VCaP (cell line): ENCODE data around the gene DLG2.
"Not testable (repeated sequence)": the region's sequence is repeated elsewhere in the genome, so short reads cannot be mapped to it uniquely, and the experiment has no call there.

Experiments
- H3K27ac ChIP-seq: fragments of 450-650 bp; 2 replicates; pipeline ENCODE4 v1.5.1; 2017
- CTCF ChIP-seq: fragments of 450-650 bp; conservative IDR thresholded peaks from 2 replicates; pipeline ENCODE4 v1.5.1; 2017; ENCODE audit warnings: mild to moderate bottlenecking, moderate library complexity

The DLG2 gene

GRCh38 chr11:85431319-85431718 lies 195.8 kb downstream of the DLG2 start:
- no peak for TF ChIP-seq CTCF
- H3K27ac ChIP-seq, result no peak overlapping the region

DNA sequence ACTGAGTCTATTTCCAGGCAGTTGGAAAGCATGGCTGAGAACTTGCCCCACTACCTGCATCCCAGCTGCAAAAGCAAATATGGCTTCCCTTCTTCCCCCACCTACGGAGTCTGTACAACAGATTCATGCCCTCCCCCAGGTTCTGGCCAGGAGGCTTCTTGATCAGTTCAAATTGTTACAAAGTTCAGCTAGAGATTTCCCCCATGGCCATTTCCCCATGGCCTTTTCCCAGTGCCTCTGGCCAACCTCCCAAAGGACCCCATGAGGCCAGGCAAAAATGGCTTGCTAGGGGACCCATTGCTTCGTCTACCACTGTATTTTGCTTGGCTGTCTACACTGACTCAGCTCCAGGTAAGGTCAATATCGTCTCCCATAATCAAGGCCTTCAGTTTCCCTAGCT lies 203.3 kb downstream of the DLG2 start:
- no peak overlapping the region for H3K27ac ChIP-seq
- no peak for TF ChIP-seq CTCF

DNA sequence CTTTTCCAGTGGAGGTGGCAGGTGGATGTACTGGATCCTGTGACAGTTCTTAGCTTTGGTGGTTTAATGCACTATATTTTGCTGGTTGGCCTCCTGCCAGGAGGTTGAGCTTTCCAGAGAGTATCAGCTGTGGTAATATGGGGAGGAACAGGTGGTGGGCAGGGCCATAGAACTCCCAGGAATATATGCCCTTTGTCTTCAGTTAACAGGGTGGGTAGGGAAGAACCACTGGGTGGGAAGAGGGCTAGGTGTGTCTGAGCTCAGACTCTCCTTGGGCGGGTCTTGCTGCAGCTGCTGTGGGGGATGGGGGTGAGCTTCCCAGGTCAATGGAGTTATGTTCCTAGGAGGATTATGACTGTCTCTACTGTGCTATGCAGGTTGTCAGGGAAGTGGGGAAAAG lies 203.8 kb downstream of the DLG2 start:
- TF ChIP-seq CTCF, result no peak
- no peak overlapping the region for H3K27ac ChIP-seq

DNA sequence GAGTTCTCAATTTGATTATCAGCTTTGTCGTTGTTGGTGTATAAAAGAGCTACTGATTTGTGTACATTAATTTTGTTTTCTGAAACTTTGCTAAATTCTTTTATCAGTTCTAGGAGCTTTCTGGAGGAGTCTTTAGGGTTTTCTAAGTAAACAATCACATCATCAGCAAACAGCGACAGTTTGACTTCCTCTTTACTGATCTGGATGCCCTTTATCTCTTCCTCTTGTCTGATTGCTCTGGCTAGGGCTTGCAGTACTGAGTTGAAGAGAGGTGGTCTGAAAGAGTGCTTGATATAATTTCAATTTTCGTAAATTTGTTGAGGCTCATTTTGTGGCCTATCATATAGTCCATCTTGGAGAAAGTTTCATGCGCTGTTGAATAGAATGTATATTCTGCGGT lies 213.0 kb downstream of the DLG2 start:
- no peak for TF ChIP-seq CTCF
- no peak overlapping the region for H3K27ac ChIP-seq

GRCh38 chr11:85407648-85408047 lies 219.5 kb downstream of the DLG2 start:
- H3K27ac ChIP-seq, result no peak overlapping the region
- TF ChIP-seq CTCF, result no peak

GRCh38 chr11:85406841-85407240 lies 220.3 kb downstream of the DLG2 start:
- TF ChIP-seq CTCF, result no peak
- H3K27ac ChIP-seq, result no peak overlapping the region

DNA sequence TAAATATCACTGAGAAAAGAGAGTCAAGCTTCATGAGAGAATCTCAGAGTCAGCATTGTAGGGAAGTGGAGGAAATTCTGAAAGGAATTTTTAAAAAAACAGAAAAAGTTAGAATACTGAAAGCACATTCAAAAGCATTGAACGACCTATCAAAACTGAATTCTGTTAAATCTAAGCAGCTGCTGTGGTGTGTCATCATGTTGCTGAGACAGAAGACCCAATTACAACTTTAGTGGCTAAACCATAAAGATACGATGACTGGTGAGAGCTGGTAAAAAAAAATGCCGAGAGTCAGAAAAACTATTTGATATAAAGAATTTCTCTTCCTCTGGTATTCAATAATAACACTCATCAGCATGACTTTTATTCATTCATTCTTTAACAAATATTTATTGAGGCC lies 220.8 kb downstream of the DLG2 start:
- TF ChIP-seq CTCF, result no peak
- no peak overlapping the region for H3K27ac ChIP-seq

DNA sequence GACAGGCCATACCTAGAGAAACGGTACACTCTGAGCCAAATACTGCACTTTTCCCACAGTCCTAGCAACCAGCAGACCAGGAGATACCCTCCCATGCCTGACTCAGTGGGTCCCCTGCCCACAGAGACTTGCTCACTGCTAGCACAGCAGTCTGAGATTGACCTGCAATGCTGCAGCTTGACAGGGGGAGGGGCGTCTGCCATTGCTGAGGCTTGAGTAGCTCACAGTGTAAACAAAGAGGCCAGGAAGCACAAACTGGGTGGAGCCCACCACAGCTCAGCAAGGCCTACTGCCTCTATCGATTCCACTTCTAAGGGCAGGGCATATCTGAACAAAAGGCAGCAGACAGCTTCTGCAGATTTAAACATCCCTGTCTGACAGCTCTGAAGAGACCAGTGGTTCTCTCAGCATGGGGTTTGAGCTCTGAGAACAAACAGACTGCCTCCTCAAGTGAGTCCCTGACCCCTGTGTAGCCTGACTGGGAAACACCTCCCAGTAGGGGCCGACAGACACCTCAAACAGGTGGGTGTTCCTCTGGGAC lies 231.6 kb downstream of the DLG2 start:
- H3K27ac ChIP-seq, result not testable (repeated sequence)
